ENCODE data around the gene ANKRD65.

DNA sequence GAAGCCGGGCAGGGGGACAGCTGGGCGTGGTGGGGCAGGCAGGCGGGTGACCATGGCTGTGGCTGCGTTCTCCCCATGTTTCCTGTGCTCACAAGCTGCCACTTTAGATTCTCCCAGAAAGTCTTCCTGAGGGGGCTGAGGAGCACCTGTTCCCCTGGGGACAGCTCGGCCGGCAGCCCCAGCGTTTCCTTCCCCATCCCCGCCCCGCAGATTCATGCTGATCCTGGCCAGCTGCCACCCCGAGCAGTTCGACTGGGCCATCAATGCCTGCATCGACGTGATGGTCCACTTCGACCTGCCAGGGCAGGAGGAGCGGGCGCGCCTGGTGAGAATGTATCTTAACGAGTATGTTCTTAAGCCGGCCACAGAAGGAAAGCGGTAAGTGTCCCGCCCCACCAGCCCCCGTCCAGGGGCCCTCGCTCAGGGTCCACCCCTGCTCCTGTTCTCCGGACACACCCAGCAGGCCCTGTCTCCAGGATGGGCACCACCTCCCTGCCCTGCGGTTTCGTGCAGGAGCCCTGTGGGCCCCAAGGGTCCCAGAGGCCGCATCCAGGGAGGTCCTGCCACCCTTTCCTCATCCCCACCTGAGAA, 39.6 kb upstream of the ANKRD65 start:
- TF ChIP-seq, protein P1, sequence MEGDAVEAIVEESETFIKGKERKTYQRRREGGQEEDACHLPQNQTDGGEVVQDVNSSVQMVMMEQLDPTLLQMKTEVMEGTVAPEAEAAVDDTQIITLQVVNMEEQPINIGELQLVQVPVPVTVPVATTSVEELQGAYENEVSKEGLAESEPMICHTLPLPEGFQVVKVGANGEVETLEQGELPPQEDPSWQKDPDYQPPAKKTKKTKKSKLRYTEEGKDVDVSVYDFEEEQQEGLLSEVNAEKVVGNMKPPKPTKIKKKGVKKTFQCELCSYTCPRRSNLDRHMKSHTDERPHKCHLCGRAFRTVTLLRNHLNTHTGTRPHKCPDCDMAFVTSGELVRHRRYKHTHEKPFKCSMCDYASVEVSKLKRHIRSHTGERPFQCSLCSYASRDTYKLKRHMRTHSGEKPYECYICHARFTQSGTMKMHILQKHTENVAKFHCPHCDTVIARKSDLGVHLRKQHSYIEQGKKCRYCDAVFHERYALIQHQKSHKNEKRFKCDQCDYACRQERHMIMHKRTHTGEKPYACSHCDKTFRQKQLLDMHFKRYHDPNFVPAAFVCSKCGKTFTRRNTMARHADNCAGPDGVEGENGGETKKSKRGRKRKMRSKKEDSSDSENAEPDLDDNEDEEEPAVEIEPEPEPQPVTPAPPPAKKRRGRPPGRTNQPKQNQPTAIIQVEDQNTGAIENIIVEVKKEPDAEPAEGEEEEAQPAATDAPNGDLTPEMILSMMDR (IDR thresholded peaks at IDR 0.05 in 2 of 3, conservative IDR thresholded peaks at IDR 0.05 in 1 of 3; ENCODE audit: borderline replicate concordance in 1 of 3, insufficient read depth in 1 of 3, low read depth in 2 of 3, low read length in 2 of 3): no peak
- TF ChIP-seq, protein P2, sequence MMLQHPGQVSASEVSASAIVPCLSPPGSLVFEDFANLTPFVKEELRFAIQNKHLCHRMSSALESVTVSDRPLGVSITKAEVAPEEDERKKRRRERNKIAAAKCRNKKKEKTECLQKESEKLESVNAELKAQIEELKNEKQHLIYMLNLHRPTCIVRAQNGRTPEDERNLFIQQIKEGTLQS (IDR thresholded peaks at IDR 0.05): no peak
- TF ChIP-seq YY1 (IDR thresholded peaks at IDR 0.05; ENCODE audit: extremely low read depth, insufficient replicate concordance, low read depth, low read length): no peak
- no peak for TF ChIP-seq CEBPB (IDR thresholded peaks at IDR 0.05; ENCODE audit: low read depth)
- no peak for TF ChIP-seq EZH2 (IDR thresholded peaks at IDR 0.05)
- no peak for TF ChIP-seq EZH2phosphoT487 (IDR thresholded peaks at IDR 0.05; ENCODE audit: borderline replicate concordance)
- TF ChIP-seq POLR2A (IDR thresholded peaks at IDR 0.05; ENCODE audit: borderline replicate concordance, extremely low read depth, insufficient read depth, insufficient read length): no peak
- TF ChIP-seq POLR2AphosphoS5 (IDR thresholded peaks at IDR 0.05; ENCODE audit: low read depth, low read length): no peak
- no peak for TF ChIP-seq RAD21 (IDR thresholded peaks at IDR 0.05; ENCODE audit: low read depth)
- TF ChIP-seq, protein P3, sequence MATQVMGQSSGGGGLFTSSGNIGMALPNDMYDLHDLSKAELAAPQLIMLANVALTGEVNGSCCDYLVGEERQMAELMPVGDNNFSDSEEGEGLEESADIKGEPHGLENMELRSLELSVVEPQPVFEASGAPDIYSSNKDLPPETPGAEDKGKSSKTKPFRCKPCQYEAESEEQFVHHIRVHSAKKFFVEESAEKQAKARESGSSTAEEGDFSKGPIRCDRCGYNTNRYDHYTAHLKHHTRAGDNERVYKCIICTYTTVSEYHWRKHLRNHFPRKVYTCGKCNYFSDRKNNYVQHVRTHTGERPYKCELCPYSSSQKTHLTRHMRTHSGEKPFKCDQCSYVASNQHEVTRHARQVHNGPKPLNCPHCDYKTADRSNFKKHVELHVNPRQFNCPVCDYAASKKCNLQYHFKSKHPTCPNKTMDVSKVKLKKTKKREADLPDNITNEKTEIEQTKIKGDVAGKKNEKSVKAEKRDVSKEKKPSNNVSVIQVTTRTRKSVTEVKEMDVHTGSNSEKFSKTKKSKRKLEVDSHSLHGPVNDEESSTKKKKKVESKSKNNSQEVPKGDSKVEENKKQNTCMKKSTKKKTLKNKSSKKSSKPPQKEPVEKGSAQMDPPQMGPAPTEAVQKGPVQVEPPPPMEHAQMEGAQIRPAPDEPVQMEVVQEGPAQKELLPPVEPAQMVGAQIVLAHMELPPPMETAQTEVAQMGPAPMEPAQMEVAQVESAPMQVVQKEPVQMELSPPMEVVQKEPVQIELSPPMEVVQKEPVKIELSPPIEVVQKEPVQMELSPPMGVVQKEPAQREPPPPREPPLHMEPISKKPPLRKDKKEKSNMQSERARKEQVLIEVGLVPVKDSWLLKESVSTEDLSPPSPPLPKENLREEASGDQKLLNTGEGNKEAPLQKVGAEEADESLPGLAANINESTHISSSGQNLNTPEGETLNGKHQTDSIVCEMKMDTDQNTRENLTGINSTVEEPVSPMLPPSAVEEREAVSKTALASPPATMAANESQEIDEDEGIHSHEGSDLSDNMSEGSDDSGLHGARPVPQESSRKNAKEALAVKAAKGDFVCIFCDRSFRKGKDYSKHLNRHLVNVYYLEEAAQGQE (IDR thresholded peaks at IDR 0.05; ENCODE audit: low read depth): no peak
- no peak for TF ChIP-seq SP1 (IDR thresholded peaks at IDR 0.05; ENCODE audit: low read depth)
- no peak for TF ChIP-seq ZNF274 (IDR thresholded peaks at IDR 0.05; ENCODE audit: low read depth, low read length)
- no peak for TF ChIP-seq SIN3A (IDR thresholded peaks at IDR 0.05; ENCODE audit: low read depth)
- TF ChIP-seq, protein P4, sequence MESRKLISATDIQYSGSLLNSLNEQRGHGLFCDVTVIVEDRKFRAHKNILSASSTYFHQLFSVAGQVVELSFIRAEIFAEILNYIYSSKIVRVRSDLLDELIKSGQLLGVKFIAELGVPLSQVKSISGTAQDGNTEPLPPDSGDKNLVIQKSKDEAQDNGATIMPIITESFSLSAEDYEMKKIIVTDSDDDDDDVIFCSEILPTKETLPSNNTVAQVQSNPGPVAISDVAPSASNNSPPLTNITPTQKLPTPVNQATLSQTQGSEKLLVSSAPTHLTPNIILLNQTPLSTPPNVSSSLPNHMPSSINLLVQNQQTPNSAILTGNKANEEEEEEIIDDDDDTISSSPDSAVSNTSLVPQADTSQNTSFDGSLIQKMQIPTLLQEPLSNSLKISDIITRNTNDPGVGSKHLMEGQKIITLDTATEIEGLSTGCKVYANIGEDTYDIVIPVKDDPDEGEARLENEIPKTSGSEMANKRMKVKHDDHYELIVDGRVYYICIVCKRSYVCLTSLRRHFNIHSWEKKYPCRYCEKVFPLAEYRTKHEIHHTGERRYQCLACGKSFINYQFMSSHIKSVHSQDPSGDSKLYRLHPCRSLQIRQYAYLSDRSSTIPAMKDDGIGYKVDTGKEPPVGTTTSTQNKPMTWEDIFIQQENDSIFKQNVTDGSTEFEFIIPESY (IDR thresholded peaks at IDR 0.05; ENCODE audit: extremely low read depth, insufficient replicate concordance, low read length): no peak
